K562 (cell line): ENCODE data around the gene TSPYL2. TPM values are rescaled to one million over a fixed set of nuclear protein-coding genes. Genes with fewer than 3 reads are reported as not detected.

ENCODE experiments used
- ATAC-seq: fragments of 200-7000 bp; cut with Tn5 transposase; 3 replicates; pipeline ENCODE4 v1.9.1; 2020; ENCODE audit warnings: moderate library complexity
- BruUV-seq: library from RNA; stranded (reverse); fragments of 400-500 nt; replicated peaks from 2 replicates; lab custom pipeline; 2021; lab: Mats Ljungman, UMichigan
- CTCF ChIA-PET: fragments of 300-600 bp; formaldehyde crosslinking; extraction: SDS; loops from one replicate; lab custom pipeline; 2021; ENCODE audit warnings: low intra/inter-chr PET ratio; lab: Yijun Ruan, JAX
- POLR2A ChIA-PET: fragments of 300-600, 350-650 bp; sonication (Branson Sonifier 250); formaldehyde crosslinking; extraction: SDS; loops from one replicate; lab custom pipeline; 2021; ENCODE audit warnings: antibody characterized with exemption, inconsistent platforms; lab: Yijun Ruan, JAX
- DNase-seq, 4 experiments: peaks; one replicate each; pipeline versions ENCODE4 v3.0.0 to v3.0.0-alpha.2; 2011 to 2018; ENCODE audit warnings: low spot score in 3 of 4, mixed read lengths in 3 of 4; ENCODE audit errors: extremely low read depth in 1 of 4
- FAIRE-seq: peaks from 2 replicates; lab custom pipeline; 2011; peaks lifted over from hg19 to GRCh38; lab: Jason Lieb, UNC
- H2AFZ ChIP-seq: 2 replicates; pipeline ENCODE4 v1.6.0; 2011; ENCODE audit warnings: low read depth, low read length, control low read depth, inconsistent platforms
- H3K27ac ChIP-seq: fragments of 200-600 bp; 3 replicates; pipeline ENCODE4 v1.8.0; 2011; ENCODE audit warnings: low read depth, mild to moderate bottlenecking, control low read depth, inconsistent platforms, low read length, moderate library complexity, mixed read lengths; ENCODE audit errors: extremely low read depth
- H3K27me3 ChIP-seq, 2 experiments: fragments of 300-600 bp in 1 of 2; 2 replicates in 1 of 2; 3 replicates in 1 of 2; pipeline versions ENCODE4 v1.6.0 to v1.8.0; 2011; ENCODE audit warnings: inconsistent platforms in 2 of 2, low read length in 2 of 2, mild to moderate bottlenecking in 1 of 2, mixed read lengths in 1 of 2, moderate library complexity in 1 of 2; ENCODE audit not compliant: control insufficient read depth in 2 of 2, insufficient read depth in 2 of 2
- H3K36me3 ChIP-seq: fragments of 300-600 bp; 3 replicates; pipeline ENCODE4 v1.8.0; 2011; ENCODE audit warnings: mild to moderate bottlenecking, low read length, inconsistent platforms; ENCODE audit not compliant: control insufficient read depth, insufficient read depth
- H3K4me1 ChIP-seq, 2 experiments: fragments of 200-600 bp in 1 of 2; replicated peaks in 1 of 2; 2 replicates in 1 of 2; 3 replicates in 1 of 2; pipeline versions ENCODE4 v1.5.1 to v1.8.0; 2011; ENCODE audit warnings: inconsistent platforms in 2 of 2, low read length in 2 of 2, mild to moderate bottlenecking in 1 of 2, mixed read lengths in 1 of 2, moderate library complexity in 1 of 2; ENCODE audit not compliant: control insufficient read depth in 2 of 2, insufficient read depth in 2 of 2
- H3K4me2 ChIP-seq: 2 replicates; pipeline ENCODE4 v1.6.1; 2011; ENCODE audit warnings: low read length, control low read depth, inconsistent platforms, mixed read lengths; ENCODE audit not compliant: insufficient read depth
- H3K4me3 ChIP-seq: fragments of 200-600 bp; sonication (generic), shearing (Covaris generic); 2 replicates; pipeline ENCODE4 v1.5.1; 2016; ENCODE audit warnings: control low read depth, inconsistent platforms
- H3K79me2 ChIP-seq: fragments of 200-600 bp; 3 replicates; pipeline ENCODE4 v1.8.0; 2011; ENCODE audit warnings: low read length, inconsistent platforms; ENCODE audit not compliant: control insufficient read depth, insufficient read depth
- H3K9ac ChIP-seq, 2 experiments: 2 replicates each; pipeline versions ENCODE4 v1.6.0 to v1.6.1; 2011; ENCODE audit warnings: low read depth in 2 of 2, low read length in 2 of 2, control low read depth in 1 of 2, inconsistent platforms in 1 of 2, mild to moderate bottlenecking in 1 of 2, mixed read lengths in 1 of 2; ENCODE audit not compliant: insufficient read depth in 1 of 2
- H3K9me1 ChIP-seq: one replicate; pipeline ENCODE4 v1.6.0; 2011; ENCODE audit warnings: inconsistent platforms, mild to moderate bottlenecking, low read length, moderate library complexity; ENCODE audit not compliant: control insufficient read depth, insufficient read depth
- H3K9me3 ChIP-seq: replicated peaks from 2 replicates; pipeline ENCODE4 v1.5.1; 2011; ENCODE audit warnings: low read depth, low read length, inconsistent platforms; ENCODE audit not compliant: control insufficient read depth, insufficient read depth
- H4K20me1 ChIP-seq: replicated peaks from 2 replicates; pipeline ENCODE4 v1.6.1; 2011; ENCODE audit warnings: low read length, inconsistent platforms, mixed read lengths; ENCODE audit not compliant: control insufficient read depth, insufficient read depth
- ARID1B ChIP-seq: fragments of 450-650 bp; IDR thresholded peaks from 2 replicates; pipeline ENCODE4 v1.6.1; 2016; ENCODE audit warnings: antibody characterized with exemption, mild to moderate bottlenecking, inconsistent platforms
- CBFA2T2 ChIP-seq: fragments of 450-650 bp; conservative IDR thresholded peaks from 2 replicates; pipeline ENCODE4 v1.6.1; 2017; ENCODE audit warnings: mild to moderate bottlenecking
- CBFA2T3 ChIP-seq: fragments of 450-650 bp; IDR thresholded peaks from 2 replicates; pipeline ENCODE4 v1.6.1; 2017
- CCNT2 ChIP-seq: IDR thresholded peaks from 2 replicates; pipeline ENCODE4 v1.6.1; 2011; ENCODE audit warnings: borderline replicate concordance, low read depth, mild to moderate bottlenecking, moderate library complexity, mixed read lengths, low read length; ENCODE audit not compliant: insufficient read length; ENCODE audit errors: extremely low read depth
- GTF2E2 ChIP-seq: fragments of 200-800 bp; sonication (Bioruptor generic); IDR thresholded peaks from 2 replicates; pipeline ENCODE4 v1.6.1; 2016; ENCODE audit warnings: missing genetic modification characterization, missing compliant biosample characterization
- MCM7 ChIP-seq, 2 experiments: fragments of 450-650 bp; IDR thresholded peaks; 2 replicates each; pipeline ENCODE4 v1.6.1; 2016 to 2018
- MECOM ChIP-seq: fragments of 250-450 bp; sonication (Bioruptor Pico); IDR thresholded peaks from 2 replicates; pipeline ENCODE4 v1.8.0; 2022; ENCODE audit warnings: inconsistent platforms
- MEIS2 ChIP-seq: fragments of 450-650 bp; IDR thresholded peaks from 2 replicates; pipeline ENCODE4 v1.6.1; 2014; ENCODE audit warnings: mild to moderate bottlenecking; ENCODE audit not compliant: partially characterized antibody
- NCOR1 ChIP-seq: fragments of 450-650 bp; IDR thresholded peaks from 2 replicates; pipeline ENCODE4 v1.6.1; 2016; ENCODE audit warnings: mild to moderate bottlenecking, moderate library complexity
- PKNOX1 ChIP-seq: fragments of 450-650 bp; IDR thresholded peaks from 2 replicates; pipeline ENCODE4 v1.6.1; 2016
- SRSF3 ChIP-seq: fragments of 200-400 bp; formaldehyde crosslinking; IDR thresholded peaks from 2 replicates; pipeline ENCODE4 v1.6.1; 2016; ENCODE audit warnings: mild to moderate bottlenecking, low read length, moderate library complexity; ENCODE audit not compliant: insufficient read depth
- STAG1 ChIP-seq: sonication (generic); formaldehyde crosslinking; IDR thresholded peaks from 2 replicates; pipeline ENCODE4 v1.5.0; 2020; ENCODE audit warnings: missing genetic modification reagents, borderline replicate concordance
- TAL1 ChIP-seq: fragments of 450-650 bp; IDR thresholded peaks from 2 replicates; pipeline ENCODE4 v1.6.1; 2016; ENCODE audit warnings: mild to moderate bottlenecking
- TCF3 ChIP-seq: sonication (generic); formaldehyde crosslinking; IDR thresholded peaks from 2 replicates; pipeline ENCODE4 v1.4.0; 2020; ENCODE audit warnings: mild to moderate bottlenecking, missing genetic modification reagents
- TEAD4 ChIP-seq, 2 experiments: sonication (generic) in 1 of 2; formaldehyde crosslinking in 1 of 2; IDR thresholded peaks; 2 replicates each; pipeline versions ENCODE4 v1.6.1 to v1.8.0; 2012 to 2022; ENCODE audit warnings: borderline replicate concordance in 1 of 2, inconsistent platforms in 1 of 2, low read length in 1 of 2, mild to moderate bottlenecking in 1 of 2, missing genetic modification reagents in 1 of 2
- ZNF217 ChIP-seq: sonication (generic); formaldehyde crosslinking; IDR thresholded peaks from 2 replicates; pipeline ENCODE4 v1.8.0; 2022; ENCODE audit warnings: mild to moderate bottlenecking, missing genetic modification reagents
- WGBS: fragments of 100-300 bp; shearing (Covaris generic); methylation state at CpG from one replicate; pipeline ENCODE4 v1.1.6; 2016; ENCODE audit warnings: low coverage, mixed read lengths; ENCODE audit not compliant: insufficient coverage; ENCODE audit errors: missing lambda C conversion rate; 5-methylcytosine and 5-hydroxymethylcytosine counted together
- in situ Hi-C: fragments of 300-500 bp; cut with MboI; formaldehyde crosslinking; loops from 4 replicates; pipeline ENCODE4 v1.15.0; 2018; ENCODE audit warnings: inconsistent platforms, mixed read lengths
- intact Hi-C: fragments of 100-400 bp; cut with micrococcal nuclease; formaldehyde crosslinking; loops from 2 replicates; pipeline ENCODE4 v1.14.2; 2022
- polyA plus RNA-seq, 8 experiments: library from polyadenylated mRNA; depleted of rRNA in 4 of 8; stranded (reverse) in 5 of 8; unstranded in 3 of 8; fragments of >200 nt; fragmentation: Nextera tagmentation in 2 of 8; fragmentation: Illumina TruSeq in 1 of 8; extraction: Ambion mirVana in 2 of 8; extraction: Trizol in 1 of 8; gene quantifications; 2 replicates each; pipeline versions ENCODE4 v1.2.1 to v1.2.3, GENCODE V29; 2011 to 2014; ENCODE audit warnings: inconsistent platforms in 1 of 8, missing spikeins in 1 of 8
- total RNA-seq, 7 experiments: library from RNA; depleted of rRNA in 6 of 7; stranded (reverse); fragments of >200 nt in 6 of 7; fragmentation: Illumina TruSeq in 2 of 7; extraction: Trizol in 2 of 7; gene quantifications; 2 replicates each; pipeline versions ENCODE4 v1.2.1 to v1.2.3, GENCODE V29; 2011 to 2021; ENCODE audit warnings: low replicate concordance in 1 of 7

Gene TSPYL2
- total and polyA plus RNA-seq, 9 of the 15 experiments (the other 6 are each of a cell fraction or from before 2014, with no cell fraction given) = 0.41 to 20.0 (median 10.8) TPM

GRCh38 chrX:53039236-53039635, 42.9 kb upstream of the TSPYL2 start:
- 0% methylated on average over 4 of the region's 4 CpGs for WGBS
- no TSS peak for BruUV-seq

More at GRCh38 chrX:53039236-53039635, 42.9 kb upstream of the TSPYL2 start:
- no peak overlapping the region for H3K9ac ChIP-seq
- no peak overlapping the region for H3K27ac ChIP-seq
- in situ Hi-C loops = no loop called here
- ATAC-seq (no peak), FAIRE-seq (peak; percentile 29)
- intact Hi-C loops = no loop called here
- H3K4me3 ChIP-seq = no peak overlapping the region
- no peaks in the 10 kb centered on the region for H3K4me1 ChIP-seq
- peaks cover 0 to 6% of the 10 kb centered on the region in 2 experiments; a peak in 1 of 5 replicates for H3K27me3 ChIP-seq
- H3K9me3 ChIP-seq = no peaks in the 10 kb centered on the region
- TF ChIP-seq NCOR1 = peak; percentile 59; the same call in 1 of the 2 replicates
- peak; percentile 79 for TF ChIP-seq CBFA2T3
- no peak for TF ChIP-seq SRSF3
- TF ChIP-seq MEIS2 = peak; percentile 46
- TF ChIP-seq ARID1B = peak; percentile 66
- TF ChIP-seq MECOM (CRISPR knock-in tag) = 0 out of 2 replicates have a peak, but pooled peaks have one; percentile 30
- TF ChIP-seq CBFA2T2 = peak; percentile 56
- TF ChIP-seq TAL1 = peak; percentile 56
- no peak for TF ChIP-seq MCM7 (IDR thresholded peaks at IDR 0.05)
- no peak for TF ChIP-seq CCNT2
- peak; percentile 46 for TF ChIP-seq PKNOX1
- TF ChIP-seq ZNF217 (CRISPR knock-in tag) = no peak
- TF ChIP-seq TCF3 (CRISPR knock-in tag) = peak; percentile 62
- TF ChIP-seq STAG1 (CRISPR knock-in tag) = no peak
- TF ChIP-seq TEAD4 (IDR thresholded peaks at IDR 0.05; ENCODE audit: low read length) = peak; percentile 33; the same call in 1 of the 2 replicates
- TF ChIP-seq TEAD4 (CRISPR knock-in tag; IDR thresholded peaks at IDR 0.05; ENCODE audit: borderline replicate concordance) = no peak
- no peak for TF ChIP-seq GTF2E2 (tag)
- TF ChIP-seq, all 486 proteins: peak for 10
- no peaks in the 10 kb centered on the region for H4K20me1 ChIP-seq
- ChIA-PET CTCF (no interaction called here), POLR2A (no interaction called here)
- no peaks in the 10 kb centered on the region for H3K79me2 ChIP-seq
- no peaks in the 10 kb centered on the region for H3K36me3 ChIP-seq
- no peak overlapping the region; the same call in 1 of the 2 replicates for H3K4me2 ChIP-seq
- H2AFZ ChIP-seq = no peak overlapping the region
- H3K9me1 ChIP-seq = no peaks in the 10 kb centered on the region
- DNase-seq = peak in 3 of 4 experiments; percentile 9 to 37 (median 11)
